Lung (tissue), 12 donors: ENCODE data around the gene MLANA. TPM values are rescaled to one million over a fixed set of nuclear protein-coding genes. Genes with fewer than 3 reads are reported as not detected.
A peak's percentile ranks its signal among the peaks of the same experiment; 100 is the strongest.

ENCODE experiments used
- ATAC-seq: fragments of 200-7000 bp; cut with Tn5 transposase; one replicate; pipeline ENCODE4 v1.9.1; 2020; ENCODE audit warnings: moderate number of reproducible peaks; ENCODE audit not compliant: insufficient read depth, low FRiP score
- DNase-seq, 3 donors: peaks; one replicate each; pipeline ENCODE4 v3.0.0-alpha.2; 2013 to 2017
- H3K27ac ChIP-seq, 2 donors: one replicate each; pipeline ENCODE4 v1.5.1; 2013; ENCODE audit warnings: mild to moderate bottlenecking in 2 of 2, moderate library complexity in 2 of 2, control low read depth in 1 of 2, inconsistent platforms in 1 of 2, low read depth in 1 of 2, low read length in 1 of 2
- H3K27me3 ChIP-seq, 3 donors: one replicate each; pipeline ENCODE4 v1.5.1; 2013; ENCODE audit warnings: low read length in 2 of 3; ENCODE audit not compliant: control insufficient read depth in 3 of 3, insufficient read depth in 3 of 3
- H3K36me3 ChIP-seq, 4 donors: one replicate each; pipeline ENCODE4 v1.5.1; 2013; ENCODE audit warnings: low read length in 4 of 4, mild to moderate bottlenecking in 1 of 4, moderate library complexity in 1 of 4; ENCODE audit not compliant: control insufficient read depth in 4 of 4, insufficient read depth in 4 of 4
- H3K4me1 ChIP-seq, 5 donors: one replicate each; pipeline ENCODE4 v1.5.1; 2013; ENCODE audit warnings: low read length in 5 of 5, mild to moderate bottlenecking in 2 of 5, moderate library complexity in 1 of 5; ENCODE audit not compliant: control insufficient read depth in 5 of 5, insufficient read depth in 5 of 5
- H3K4me3 ChIP-seq: one replicate; pipeline ENCODE4 v1.5.1; 2013; ENCODE audit warnings: mild to moderate bottlenecking, control low read depth, moderate library complexity
- H3K9ac ChIP-seq, 2 donors: one replicate each; pipeline ENCODE4 v1.5.1; 2013; ENCODE audit warnings: low read length in 2 of 2, control low read depth in 1 of 2; ENCODE audit not compliant: insufficient read depth in 1 of 2
- H3K9me3 ChIP-seq, 4 donors: one replicate each; pipeline ENCODE4 v1.5.1; 2013; ENCODE audit warnings: low read length in 3 of 4, mild to moderate bottlenecking in 1 of 4, moderate library complexity in 1 of 4; ENCODE audit not compliant: control insufficient read depth in 4 of 4, insufficient read depth in 3 of 4
- WGBS, 2 donors: extraction: QIAGEN DNeasy Blood & Tissue Kit; methylation state at CpG; one replicate each; pipeline ENCODE4 v1.1.7; 2013; 5-methylcytosine and 5-hydroxymethylcytosine counted together
- polyA plus RNA-seq, 2 donors: library from polyadenylated mRNA; stranded (reverse); fragments of 200-250 nt; gene quantifications; one replicate each; pipeline ENCODE4 v1.2.1, GENCODE V29; 2013
- total RNA-seq, 2 donors: library from RNA; depleted of rRNA in 1 of 2; stranded (reverse); fragments of >200 nt in 1 of 2; gene quantifications; one replicate each; pipeline ENCODE4 v1.2.1, GENCODE V29; 2014 to 2021
- TF ChIP-seq, protein P1 (sequence below): IDR thresholded peaks from 2 replicates; pipeline ENCODE4 v1.5.1; 2012; ENCODE audit warnings: mild to moderate bottlenecking; ENCODE audit errors: control extremely low read depth, extremely low read depth
- donor health status: control.
- donor health status: control.
- donor health status: Bipolar disorder and iron deficiency.
- donor health status: healthy.
- donor health status: DM: yes; HTN: yes; CAD: no.

The MLANA gene
- total and polyA plus RNA-seq, 4 donors = not detected

GRCh38 chr9:5843794-5844471, 46.8 kb upstream of the MLANA start:
- no peak overlapping the region for H3K4me3 ChIP-seq
- H3K4me1 ChIP-seq = peaks cover 0 to 14% (median 4%) of the 10 kb centered on the region in 5 donors
- H3K9me3 ChIP-seq = no peaks in the 10 kb centered on the region
- ATAC-seq (no peak), DNase-seq (peak; percentile 47 to 72 (median 71))
- H3K9ac ChIP-seq = no peak overlapping the region
- no peaks in the 10 kb centered on the region for H3K36me3 ChIP-seq
- TF ChIP-seq, protein P1, sequence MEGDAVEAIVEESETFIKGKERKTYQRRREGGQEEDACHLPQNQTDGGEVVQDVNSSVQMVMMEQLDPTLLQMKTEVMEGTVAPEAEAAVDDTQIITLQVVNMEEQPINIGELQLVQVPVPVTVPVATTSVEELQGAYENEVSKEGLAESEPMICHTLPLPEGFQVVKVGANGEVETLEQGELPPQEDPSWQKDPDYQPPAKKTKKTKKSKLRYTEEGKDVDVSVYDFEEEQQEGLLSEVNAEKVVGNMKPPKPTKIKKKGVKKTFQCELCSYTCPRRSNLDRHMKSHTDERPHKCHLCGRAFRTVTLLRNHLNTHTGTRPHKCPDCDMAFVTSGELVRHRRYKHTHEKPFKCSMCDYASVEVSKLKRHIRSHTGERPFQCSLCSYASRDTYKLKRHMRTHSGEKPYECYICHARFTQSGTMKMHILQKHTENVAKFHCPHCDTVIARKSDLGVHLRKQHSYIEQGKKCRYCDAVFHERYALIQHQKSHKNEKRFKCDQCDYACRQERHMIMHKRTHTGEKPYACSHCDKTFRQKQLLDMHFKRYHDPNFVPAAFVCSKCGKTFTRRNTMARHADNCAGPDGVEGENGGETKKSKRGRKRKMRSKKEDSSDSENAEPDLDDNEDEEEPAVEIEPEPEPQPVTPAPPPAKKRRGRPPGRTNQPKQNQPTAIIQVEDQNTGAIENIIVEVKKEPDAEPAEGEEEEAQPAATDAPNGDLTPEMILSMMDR = no peak
- WGBS, 2 donors = 23 to 26% methylated on average over 8 of the region's 8 CpGs
- H3K27ac ChIP-seq = peak overlapping the region in 1 of 2 donors; percentile 63
- H3K27me3 ChIP-seq = no peaks in the 10 kb centered on the region

DNA sequence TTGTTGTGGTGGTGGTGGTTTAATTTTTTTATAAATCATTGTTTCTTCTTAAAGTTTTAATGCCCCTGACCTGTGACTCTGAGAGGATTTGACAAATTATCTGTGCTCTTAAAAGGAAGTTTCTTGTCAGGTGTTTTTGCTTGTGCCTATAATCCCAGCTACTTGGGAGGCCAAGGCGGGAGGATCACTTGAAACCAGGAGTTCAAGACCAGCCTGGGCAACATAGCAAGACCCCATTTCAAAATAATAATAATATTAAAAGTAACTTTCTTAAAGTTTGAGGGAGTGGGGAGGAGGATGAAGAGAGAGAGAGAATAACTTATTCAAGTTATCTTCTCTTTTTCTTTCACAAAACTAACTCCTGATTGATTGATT, 45.5 kb upstream of the MLANA start:
- Histone ChIP-seq H3K9me3 (no peaks in the 10 kb centered on the region), H3K27ac (no peak overlapping the region), H3K27me3 (no peaks in the 10 kb centered on the region), H3K4me3 (no peak overlapping the region), H3K36me3 (no peaks in the 10 kb centered on the region), H3K9ac (no peak overlapping the region), H3K4me1 (peaks cover 0 to 14% (median 4%) of the 10 kb centered on the region in 5 donors)
- TF ChIP-seq, protein P1 = no peak
- WGBS, 2 donors = 70 to 76% methylated on average over 1 of the region's 1 CpG
- ATAC-seq (no peak), DNase-seq (peak in 1 of 3 donors; percentile 4)

DNA sequence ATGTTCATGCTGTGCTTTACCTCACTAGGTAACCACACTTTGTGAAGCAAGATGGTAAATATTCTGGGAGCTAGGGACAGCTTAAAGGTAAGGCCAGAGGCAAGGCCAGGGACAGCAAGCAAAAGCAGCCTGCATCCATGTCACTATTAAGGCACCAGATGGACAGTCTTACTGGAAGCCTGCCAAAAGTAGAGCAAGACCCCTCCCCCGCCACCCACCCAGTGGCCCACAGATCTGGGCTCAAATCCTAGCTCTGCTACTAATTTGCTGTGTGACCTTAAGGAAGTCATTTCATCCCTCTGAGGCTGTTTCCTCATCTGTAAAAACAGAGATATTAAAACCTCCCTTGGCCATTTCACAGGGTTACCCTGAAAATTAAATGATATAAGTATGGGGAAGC, 44.6 kb upstream of the MLANA start:
- no peaks in the 10 kb centered on the region for H3K9me3 ChIP-seq
- TF ChIP-seq, protein P1 = no peak
- H3K27ac ChIP-seq = no peak overlapping the region
- 98 to 100% methylated on average over 1 of the region's 1 CpG for WGBS, 2 donors
- H3K9ac ChIP-seq = no peak overlapping the region
- ATAC-seq (no peak), DNase-seq (no peak)
- peaks cover 0 to 14% (median 4%) of the 10 kb centered on the region in 5 donors for H3K4me1 ChIP-seq
- H3K36me3 ChIP-seq = no peaks in the 10 kb centered on the region
- H3K27me3 ChIP-seq = no peaks in the 10 kb centered on the region
- no peak overlapping the region for H3K4me3 ChIP-seq
